ENCODE results near the gene FAM50B. TPM values are rescaled to one million over a fixed set of nuclear protein-coding genes. Genes with fewer than 3 reads are reported as not detected.
"Not testable (repeated sequence)": the region's sequence is repeated elsewhere in the genome, so short reads cannot be mapped to it uniquely, and the experiment has no call there.

Gene FAM50B
- total RNA-seq, 4 donors from 2014 or later: 5.6 to 11.7 (median 6.7) TPM

GRCh38 chr6:3856576-3856975 lies 7.4 kb downstream of the FAM50B start:
- DNase-seq (ENCODE audit: low spot score) (no peak), ATAC-seq (ENCODE audit: low FRiP score) (no peak)
- TF ChIP-seq, protein P1, sequence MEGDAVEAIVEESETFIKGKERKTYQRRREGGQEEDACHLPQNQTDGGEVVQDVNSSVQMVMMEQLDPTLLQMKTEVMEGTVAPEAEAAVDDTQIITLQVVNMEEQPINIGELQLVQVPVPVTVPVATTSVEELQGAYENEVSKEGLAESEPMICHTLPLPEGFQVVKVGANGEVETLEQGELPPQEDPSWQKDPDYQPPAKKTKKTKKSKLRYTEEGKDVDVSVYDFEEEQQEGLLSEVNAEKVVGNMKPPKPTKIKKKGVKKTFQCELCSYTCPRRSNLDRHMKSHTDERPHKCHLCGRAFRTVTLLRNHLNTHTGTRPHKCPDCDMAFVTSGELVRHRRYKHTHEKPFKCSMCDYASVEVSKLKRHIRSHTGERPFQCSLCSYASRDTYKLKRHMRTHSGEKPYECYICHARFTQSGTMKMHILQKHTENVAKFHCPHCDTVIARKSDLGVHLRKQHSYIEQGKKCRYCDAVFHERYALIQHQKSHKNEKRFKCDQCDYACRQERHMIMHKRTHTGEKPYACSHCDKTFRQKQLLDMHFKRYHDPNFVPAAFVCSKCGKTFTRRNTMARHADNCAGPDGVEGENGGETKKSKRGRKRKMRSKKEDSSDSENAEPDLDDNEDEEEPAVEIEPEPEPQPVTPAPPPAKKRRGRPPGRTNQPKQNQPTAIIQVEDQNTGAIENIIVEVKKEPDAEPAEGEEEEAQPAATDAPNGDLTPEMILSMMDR (IDR thresholded peaks at IDR 0.05): no peak

DNA sequence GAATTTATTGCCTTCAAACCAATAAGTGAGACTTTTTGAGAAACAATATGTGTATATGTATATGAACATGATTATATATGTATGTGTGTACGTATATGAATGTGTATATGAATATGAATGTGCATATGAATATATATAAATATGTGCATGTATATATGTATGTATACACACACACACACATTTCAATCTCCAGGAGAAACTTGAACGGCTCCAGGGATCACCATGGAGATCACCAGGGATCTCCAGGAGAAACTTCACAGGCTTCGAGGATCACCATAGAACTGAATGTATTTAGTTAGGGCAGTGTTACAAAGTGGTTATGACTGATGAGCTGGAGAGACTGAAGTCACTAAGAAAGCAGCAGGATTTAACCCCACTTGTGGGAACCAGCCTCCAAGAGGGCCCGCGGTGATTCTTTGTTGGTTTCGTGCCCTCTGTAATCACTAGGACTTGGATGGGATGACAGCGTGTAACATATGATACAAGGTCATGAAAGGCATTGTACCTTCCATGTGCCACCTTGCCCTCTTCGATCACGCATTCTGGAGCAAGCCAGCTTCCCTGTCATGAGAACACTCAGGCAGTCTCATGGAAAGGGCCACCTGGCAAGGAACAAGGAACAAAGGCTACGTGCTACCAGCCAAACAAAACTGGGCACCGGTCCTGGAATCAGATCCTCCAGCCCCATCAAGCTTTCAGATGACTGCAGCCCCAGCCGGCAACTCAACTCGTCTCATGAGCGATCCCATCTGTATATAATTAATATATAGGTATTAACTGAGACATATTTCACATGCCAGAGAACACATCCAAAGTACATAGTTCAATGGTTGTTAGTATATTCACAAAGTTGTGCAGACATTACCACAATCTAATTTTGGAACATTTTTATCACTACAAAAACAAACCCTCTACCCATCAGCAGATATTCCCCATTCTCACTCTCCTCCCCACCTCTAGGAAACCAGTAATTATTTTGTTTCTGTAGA lies 8.6 kb downstream of the FAM50B start:
- TF ChIP-seq, protein P1 (IDR thresholded peaks at IDR 0.05): no peak
- DNase-seq (ENCODE audit: low spot score) (no peak), ATAC-seq (ENCODE audit: low FRiP score) (no peak)

GRCh38 chr6:3859878-3860552 lies 10.8 kb downstream of the FAM50B start:
- DNase-seq (ENCODE audit: low spot score): no peak
- TF ChIP-seq, protein P1 (IDR thresholded peaks at IDR 0.05): no peak
- no peak for ATAC-seq (ENCODE audit: low FRiP score)

DNA sequence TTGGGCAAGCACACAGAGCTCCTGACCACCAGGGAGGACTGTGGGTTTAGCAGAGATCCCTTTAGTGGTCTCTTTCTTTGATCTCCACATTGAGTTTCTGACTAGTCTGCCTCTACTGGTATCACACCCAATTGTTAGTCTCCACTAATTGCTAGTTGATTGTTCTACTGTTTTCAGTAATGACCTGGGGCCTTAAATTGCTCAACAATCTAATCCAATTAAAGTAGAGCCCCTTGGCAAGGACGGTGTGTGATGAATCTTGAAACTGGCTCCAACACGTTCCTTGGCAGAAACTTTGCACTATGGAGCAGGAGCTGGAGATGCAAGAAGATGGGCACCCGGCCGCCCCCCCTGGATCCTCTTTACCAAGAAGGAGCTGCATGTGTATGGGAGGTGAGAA lies 12.3 kb downstream of the FAM50B start:
- DNase-seq (ENCODE audit: low spot score): no peak
- ATAC-seq (ENCODE audit: low FRiP score): no peak
- TF ChIP-seq, protein P1 (IDR thresholded peaks at IDR 0.05): no peak

DNA sequence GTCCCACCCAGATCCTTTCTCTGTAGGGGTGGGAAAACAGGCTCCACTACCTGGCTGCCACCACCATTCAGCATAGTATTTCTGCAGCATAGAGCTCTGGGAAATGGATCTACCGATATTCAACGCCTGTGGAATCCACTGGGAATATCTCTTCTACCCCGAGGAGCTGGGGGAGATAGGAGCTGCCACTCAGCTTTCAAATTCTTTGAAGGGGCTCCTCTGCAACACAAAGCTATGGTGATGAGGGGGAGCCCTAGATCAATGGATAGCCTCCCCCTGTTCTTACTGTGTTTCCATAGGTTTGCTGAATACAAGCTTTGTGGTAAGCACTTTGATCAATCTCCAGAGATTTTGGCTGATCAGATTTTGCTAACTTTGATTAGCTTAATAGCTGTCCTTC lies 12.9 kb downstream of the FAM50B start:
- TF ChIP-seq, protein P1 (IDR thresholded peaks at IDR 0.05): no peak
- no peak for DNase-seq (ENCODE audit: low spot score)
- ATAC-seq (ENCODE audit: low FRiP score): no peak

DNA sequence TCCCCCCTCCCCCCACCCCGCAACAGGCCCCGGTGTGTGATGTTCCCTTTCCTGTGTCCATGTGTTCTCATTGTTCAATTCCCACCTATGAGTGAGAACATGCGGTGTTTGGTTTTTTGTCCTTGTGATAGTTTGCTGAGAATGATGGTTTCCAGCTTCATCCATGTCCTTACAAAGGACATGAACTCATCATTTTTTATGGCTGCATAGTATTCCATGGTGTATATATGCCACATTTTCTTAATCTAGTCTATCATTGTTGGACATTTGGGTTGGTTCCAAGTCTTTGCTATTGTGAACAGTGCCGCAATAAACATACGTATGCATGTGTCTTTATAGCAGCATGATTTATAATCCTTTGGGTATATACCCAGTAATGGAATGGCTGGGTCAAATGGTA lies 14.1 kb downstream of the FAM50B start:
- DNase-seq (ENCODE audit: low spot score); ATAC-seq (ENCODE audit: low FRiP score): not testable (repeated sequence)

GRCh38 chr6:3865463-3865862 lies 16.3 kb downstream of the FAM50B start:
- DNase-seq (ENCODE audit: low spot score) (no peak), ATAC-seq (ENCODE audit: low FRiP score) (no peak)
- TF ChIP-seq, protein P1 (IDR thresholded peaks at IDR 0.05): no peak

Data from omental fat pad (tissue), 4 donors.